IMR-90 (cell line): ENCODE data around the gene SSR1. TPM values are rescaled to one million over a fixed set of nuclear protein-coding genes. Genes with fewer than 3 reads are reported as not detected.

Experiments used
- ATAC-seq: fragments of 200-7000 bp; cut with Tn5 transposase; 2 replicates; pipeline ENCODE4 v1.9.1; 2020; ENCODE audit warnings: low read depth, mild to moderate bottlenecking, moderate library complexity
- BruUV-seq: library from RNA; stranded (reverse); fragments of 400-500 nt; replicated peaks from 2 replicates; lab custom pipeline; 2021; lab: Mats Ljungman, UMichigan
- CTCF ChIA-PET: fragments of 300-600 bp; formaldehyde crosslinking; extraction: SDS; loops from one replicate; lab custom pipeline; 2021; ENCODE audit warnings: antibody characterized with exemption; lab: Yijun Ruan, JAX
- POLR2A ChIA-PET: fragments of 300-600 bp; sonication (Branson Sonifier 250); formaldehyde crosslinking; loops from one replicate; lab custom pipeline; 2022; ENCODE audit warnings: antibody characterized with exemption; ENCODE audit not compliant: unreplicated experiment; lab: Charles Lee
- DNase-seq: peaks from one replicate; pipeline ENCODE4 v3.0.0; 2013
- H2AFZ ChIP-seq: replicated peaks from 2 replicates; pipeline ENCODE3; 2013; ENCODE audit warnings: low read length, mild to moderate bottlenecking; ENCODE audit not compliant: poor library complexity
- H2AK5ac ChIP-seq: 2 replicates; pipeline ENCODE4 v1.6.1; 2013; ENCODE audit warnings: low read depth, low read length, inconsistent platforms
- H2AK9ac ChIP-seq: replicated peaks from 2 replicates; pipeline ENCODE3; 2013; ENCODE audit warnings: mild to moderate bottlenecking, low read depth, low read length, moderate library complexity; ENCODE audit not compliant: poor library complexity
- H2BK120ac ChIP-seq: 2 replicates; pipeline ENCODE4 v1.6.1; 2013; ENCODE audit warnings: low read depth, low read length, inconsistent platforms
- H2BK15ac ChIP-seq: 3 replicates; pipeline ENCODE4 v1.6.1; 2013; ENCODE audit warnings: low read depth, low read length, inconsistent platforms
- H2BK20ac ChIP-seq: 2 replicates; pipeline ENCODE4 v1.6.1; 2013; ENCODE audit warnings: low read depth, mild to moderate bottlenecking, inconsistent platforms, low read length, moderate library complexity
- H2BK5ac ChIP-seq: 2 replicates; pipeline ENCODE4 v1.6.1; 2013; ENCODE audit warnings: mild to moderate bottlenecking, low read depth, low read length, inconsistent platforms; ENCODE audit not compliant: poor library complexity, severe bottlenecking
- H3K14ac ChIP-seq: replicated peaks from 2 replicates; pipeline ENCODE4 v1.6.1; 2013; ENCODE audit warnings: low read depth, low read length, inconsistent platforms
- H3K18ac ChIP-seq: 2 replicates; pipeline ENCODE4 v1.6.1; 2013; ENCODE audit warnings: low read depth, low read length, control low read depth
- H3K23ac ChIP-seq: 2 replicates; pipeline ENCODE4 v1.6.1; 2013; ENCODE audit warnings: low read depth, low read length, inconsistent platforms
- H3K27ac ChIP-seq: 2 replicates; pipeline ENCODE4 v1.5.1; 2013; ENCODE audit warnings: mild to moderate bottlenecking, control low read depth, low read length; ENCODE audit not compliant: insufficient read depth
- H3K27me3 ChIP-seq: 2 replicates; pipeline ENCODE4 v1.6.1; 2013; ENCODE audit warnings: low read length; ENCODE audit not compliant: control insufficient read depth, insufficient read depth
- H3K36me3 ChIP-seq: 2 replicates; pipeline ENCODE4 v1.6.1; 2013; ENCODE audit warnings: low read length, mixed read lengths; ENCODE audit not compliant: control insufficient read depth, insufficient read depth
- H3K4ac ChIP-seq: 2 replicates; pipeline ENCODE4 v1.6.1; 2013; ENCODE audit warnings: low read depth, low read length, inconsistent platforms
- H3K4me1 ChIP-seq: 2 replicates; pipeline ENCODE4 v1.6.1; 2013; ENCODE audit warnings: low read length, mixed read lengths; ENCODE audit not compliant: control insufficient read depth, insufficient read depth
- H3K4me2 ChIP-seq: 2 replicates; pipeline ENCODE4 v1.6.1; 2013; ENCODE audit warnings: low read depth, mild to moderate bottlenecking, control low read depth, low read length, moderate library complexity
- H3K4me3 ChIP-seq: 2 replicates; pipeline ENCODE4 v1.5.1; 2013; ENCODE audit warnings: low read depth, mild to moderate bottlenecking, control low read depth, low read length, moderate library complexity; ENCODE audit not compliant: insufficient read depth
- H3K56ac ChIP-seq: 2 replicates; pipeline ENCODE4 v1.6.1; 2013; ENCODE audit warnings: low read length, inconsistent platforms; ENCODE audit not compliant: insufficient read depth; ENCODE audit errors: extremely low read depth
- H3K79me1 ChIP-seq, 2 experiments: 2 replicates each; pipeline ENCODE4 v1.6.1; 2013; ENCODE audit warnings: low read length in 2 of 2, inconsistent platforms in 1 of 2, low read depth in 1 of 2
- H3K9ac ChIP-seq: 2 replicates; pipeline ENCODE4 v1.6.1; 2013; ENCODE audit warnings: low read depth, low read length, control low read depth
- H3K9me1 ChIP-seq: 2 replicates; pipeline ENCODE4 v1.6.1; 2013; ENCODE audit warnings: low read length, inconsistent platforms; ENCODE audit not compliant: insufficient read depth
- H3K9me3 ChIP-seq: 2 replicates; pipeline ENCODE4 v1.6.1; 2013; ENCODE audit warnings: low read length; ENCODE audit not compliant: control insufficient read depth, insufficient read depth
- H4K20me1 ChIP-seq: 2 replicates; pipeline ENCODE4 v1.6.1; 2013; ENCODE audit warnings: low read length, inconsistent platforms; ENCODE audit not compliant: insufficient read depth
- H4K5ac ChIP-seq: 2 replicates; pipeline ENCODE4 v1.6.1; 2013; ENCODE audit warnings: mild to moderate bottlenecking, low read depth, low read length, control low read depth
- H4K8ac ChIP-seq, 2 experiments: 2 replicates each; pipeline ENCODE4 v1.6.1; 2013; ENCODE audit warnings: low read depth in 2 of 2, low read length in 2 of 2, control low read depth in 1 of 2, inconsistent platforms in 1 of 2
- H4K91ac ChIP-seq: 2 replicates; pipeline ENCODE4 v1.6.1; 2013; ENCODE audit warnings: low read depth, low read length, inconsistent platforms; ENCODE audit not compliant: insufficient read depth
- BHLHE40 ChIP-seq: fragments of 150-350 bp; IDR thresholded peaks from 2 replicates; pipeline ENCODE4 v1.6.1; 2016; ENCODE audit warnings: mild to moderate bottlenecking, low read depth, low read length
- CEBPB ChIP-seq: IDR thresholded peaks from 2 replicates; pipeline ENCODE4 v1.6.1; 2012; ENCODE audit warnings: low read depth, low read length, improper control_type of control experiment
- CHD1 ChIP-seq: IDR thresholded peaks from 2 replicates; pipeline ENCODE4 v1.6.1; 2012; ENCODE audit warnings: low read depth, low read length, improper control_type of control experiment
- CTCF ChIP-seq: conservative IDR thresholded peaks from 2 replicates; pipeline ENCODE4 v1.5.1; 2012; ENCODE audit warnings: mild to moderate bottlenecking, low read depth, low read length, improper control_type of control experiment
- FOS ChIP-seq: fragments of 150-350 bp; IDR thresholded peaks from 2 replicates; pipeline ENCODE4 v1.6.1; 2016; ENCODE audit warnings: low read depth, low read length
- MAFK ChIP-seq: IDR thresholded peaks from 2 replicates; pipeline ENCODE4 v1.6.1; 2012; ENCODE audit warnings: low read depth, low read length, improper control_type of control experiment
- MAZ ChIP-seq: IDR thresholded peaks from 2 replicates; pipeline ENCODE4 v1.6.1; 2012; ENCODE audit warnings: low read depth, mild to moderate bottlenecking, low read length, improper control_type of control experiment, moderate library complexity, borderline replicate concordance
- MXI1 ChIP-seq: IDR thresholded peaks from 2 replicates; pipeline ENCODE4 v1.6.1; 2012; ENCODE audit warnings: low read depth, mild to moderate bottlenecking, low read length, moderate library complexity, borderline replicate concordance
- NFE2L2 ChIP-seq: fragments of 150-350 bp; IDR thresholded peaks from 2 replicates; pipeline ENCODE4 v1.6.1; 2016; ENCODE audit warnings: low read depth, mild to moderate bottlenecking, low read length
- POLR2A ChIP-seq: IDR thresholded peaks from 2 replicates; pipeline ENCODE4 v1.6.1; 2012; ENCODE audit warnings: mild to moderate bottlenecking, low read depth, low read length
- RAD21 ChIP-seq: IDR thresholded peaks from 2 replicates; pipeline ENCODE4 v1.6.1; 2012; ENCODE audit warnings: low read length, improper control_type of control experiment
- RCOR1 ChIP-seq: IDR thresholded peaks from 2 replicates; pipeline ENCODE4 v1.6.1; 2012; ENCODE audit warnings: mild to moderate bottlenecking, low read length, improper control_type of control experiment; ENCODE audit not compliant: insufficient replicate concordance
- RFX5 ChIP-seq: IDR thresholded peaks from 2 replicates; pipeline ENCODE4 v1.8.0; 2012; ENCODE audit warnings: low read depth, mild to moderate bottlenecking, low read length, moderate library complexity
- SMC3 ChIP-seq: fragments of 150-350 bp; IDR thresholded peaks from 2 replicates; pipeline ENCODE4 v1.6.1; 2016; ENCODE audit warnings: low read depth, mild to moderate bottlenecking, antibody characterized with exemption, low read length, moderate library complexity
- USF2 ChIP-seq: fragments of 150-350 bp; IDR thresholded peaks from 2 replicates; pipeline ENCODE4 v1.6.1; 2017; ENCODE audit warnings: mild to moderate bottlenecking, antibody characterized with exemption, low read length, low read depth
- WGBS, 2 experiments: methylation state at CpG; one replicate each; pipeline versions ENCODE4 v1.1.5 to v1.1.7; 2013; ENCODE audit warnings: missing lambda C conversion rate in 2 of 2; ENCODE audit not compliant: insufficient read length in 1 of 2; ENCODE audit errors: extremely low coverage in 2 of 2; 5-methylcytosine and 5-hydroxymethylcytosine counted together
- dilution Hi-C: fragments of 300-500 bp; cut with HindIII; formaldehyde crosslinking; loops from one replicate; pipeline ENCODE4 v1.14.3; 2018; ENCODE audit warnings: low sequenced_read_pairs; ENCODE audit not compliant: unreplicated experiment
- in situ Hi-C: fragments of 300-500 bp; cut with MboI; formaldehyde crosslinking; loops from 3 replicates; pipeline ENCODE4 v1.14.3; 2019; ENCODE audit warnings: low sequenced_read_pairs, inconsistent platforms, mixed read lengths
- intact Hi-C: fragments of 100-400 bp; cut with micrococcal nuclease; formaldehyde crosslinking; loops from 2 replicates; pipeline ENCODE4 v1.10.0; 2022
- polyA plus RNA-seq, 3 experiments: library from polyadenylated mRNA; depleted of rRNA; stranded (reverse); fragments of >200 nt; gene quantifications; 2 replicates each; pipeline ENCODE4 v1.2.3, GENCODE V29; 2012; ENCODE audit warnings: low replicate concordance in 1 of 3
- total RNA-seq: library from RNA; depleted of rRNA; stranded (reverse); fragments of >200 nt; gene quantifications from 2 replicates; pipeline ENCODE4 v1.2.3, GENCODE V29; 2012
- TF ChIP-seq, protein P1 (sequence below): fragments of 150-350 bp; IDR thresholded peaks from 2 replicates; pipeline ENCODE4 v1.6.1; 2016; ENCODE audit warnings: low read depth, mild to moderate bottlenecking, low read length, moderate library complexity, borderline replicate concordance

SSR1 gene
- total and polyA plus RNA-seq, 2 of the 4 experiments (the other 2 are of a cell fraction): 110 to 120 TPM

GRCh38 chr6:7309050-7309449 lies 3.9 kb downstream of the SSR1 start:
- Histone ChIP-seq H3K9me3 (no peaks in the 10 kb centered on the region), H4K5ac (no peak overlapping the region), H4K91ac (no peak overlapping the region), H3K14ac (no peak overlapping the region), H2BK15ac (no peak overlapping the region), H3K56ac (no peak overlapping the region), H3K27me3 (no peaks in the 10 kb centered on the region), H2BK5ac (no peak overlapping the region), H3K4me1 (peaks cover 5% of the 10 kb centered on the region), H3K79me1 (peaks cover 14 to 38% of the 10 kb centered on the region in 2 experiments), H2AK5ac (no peak overlapping the region), H4K8ac (no peak overlapping the region), H3K18ac (no peak overlapping the region), H3K27ac (no peak overlapping the region), H3K9me1 (no peaks in the 10 kb centered on the region), H3K4me3 (no peak overlapping the region), H4K20me1 (peaks cover 17% of the 10 kb centered on the region; the same call in 1 of the 2 replicates), H2AK9ac (no peak overlapping the region), H2BK20ac (no peak overlapping the region), H2BK120ac (no peak overlapping the region), H3K9ac (no peak overlapping the region), H3K36me3 (peaks cover 19% of the 10 kb centered on the region), H3K23ac (peak overlapping the region; percentile 59; the same call in 1 of the 2 replicates), H2AFZ (no peak overlapping the region), H3K4ac (no peak overlapping the region), H3K4me2 (no peak overlapping the region; the same call in 1 of the 2 replicates)
- DNase-seq (no peak), ATAC-seq (no peak)
- POLR2A ChIA-PET: no interaction called here
- no CpG with 5 or more reads among the region's 5 CpGs for WGBS, 2 experiments
- BruUV-seq: no TSS peak
- TF ChIP-seq FOS (no peak), CEBPB (no peak), USF2 (no peak), NFE2L2 (no peak), RAD21 (no peak), BHLHE40 (no peak), SMC3 (no peak), RCOR1 (no peak), RFX5 (no peak), CTCF (no peak), MXI1 (no peak), CHD1 (no peak), MAFK (no peak), MAZ (no peak), POLR2A (no peak)
- TF ChIP-seq, protein P1, sequence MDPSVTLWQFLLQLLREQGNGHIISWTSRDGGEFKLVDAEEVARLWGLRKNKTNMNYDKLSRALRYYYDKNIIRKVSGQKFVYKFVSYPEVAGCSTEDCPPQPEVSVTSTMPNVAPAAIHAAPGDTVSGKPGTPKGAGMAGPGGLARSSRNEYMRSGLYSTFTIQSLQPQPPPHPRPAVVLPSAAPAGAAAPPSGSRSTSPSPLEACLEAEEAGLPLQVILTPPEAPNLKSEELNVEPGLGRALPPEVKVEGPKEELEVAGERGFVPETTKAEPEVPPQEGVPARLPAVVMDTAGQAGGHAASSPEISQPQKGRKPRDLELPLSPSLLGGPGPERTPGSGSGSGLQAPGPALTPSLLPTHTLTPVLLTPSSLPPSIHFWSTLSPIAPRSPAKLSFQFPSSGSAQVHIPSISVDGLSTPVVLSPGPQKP: no peak
- intact Hi-C loops: no loop called here
- in situ Hi-C loops: loop anchor here (10.0 kb wide), 2 partner anchors 86 to 276 kb away; no protein-coding TSS in a partner anchor
- CTCF ChIA-PET: interaction anchor here (1.0 kb wide), 1 partner anchor 70 kb away, joined by 3 read pairs; no protein-coding TSS in a partner anchor
- dilution Hi-C loops: no loop called here
